Suprapubic skin (tissue), 4 donors: Measurements from ENCODE around the gene FIGNL1. TPM values are rescaled to one million over a fixed set of nuclear protein-coding genes. Genes with fewer than 3 reads are reported as not detected.

Experiments used
- DNase-seq, 2 donors: peaks; one replicate each; pipeline ENCODE4 v3.0.0-alpha.2; 2019; ENCODE audit warnings: low spot score in 2 of 2
- H3K27ac ChIP-seq: fragments of 200-600 bp; sonication (generic); one replicate; pipeline ENCODE4 v1.5.1; 2019
- H3K27me3 ChIP-seq: fragments of 200-600 bp; sonication (generic); one replicate; pipeline ENCODE4 v1.5.1; 2019
- H3K36me3 ChIP-seq: fragments of 200-600 bp; sonication (generic); one replicate; pipeline ENCODE4 v1.5.1; 2019
- H3K4me1 ChIP-seq: fragments of 200-600 bp; sonication (generic); one replicate; pipeline ENCODE4 v1.5.1; 2019
- H3K4me3 ChIP-seq: fragments of 200-600 bp; sonication (generic); one replicate; pipeline ENCODE4 v1.5.1; 2019; ENCODE audit warnings: mild to moderate bottlenecking
- H3K9me3 ChIP-seq: fragments of 200-600 bp; sonication (generic); one replicate; pipeline ENCODE4 v1.5.1; 2019
- CTCF ChIP-seq, 2 donors: fragments of 200-600 bp in 1 of 2; fragments of 450-650 bp in 1 of 2; sonication (generic) in 1 of 2; IDR thresholded peaks; one replicate each; pipeline ENCODE4 v1.5.1; 2016 to 2019; ENCODE audit warnings: antibody characterized with exemption in 2 of 2, mild to moderate bottlenecking in 1 of 2, moderate library complexity in 1 of 2
- EP300 ChIP-seq: sonication (generic); formaldehyde crosslinking; IDR thresholded peaks from one replicate; pipeline ENCODE4 v1.6.1; 2017; ENCODE audit warnings: antibody characterized with exemption
- POLR2A ChIP-seq, 2 donors: fragments of 450-650 bp; IDR thresholded peaks; one replicate each; pipeline ENCODE4 v1.6.1; 2017; ENCODE audit warnings: antibody characterized with exemption in 2 of 2, mild to moderate bottlenecking in 2 of 2, moderate library complexity in 2 of 2
- POLR2AphosphoS5 ChIP-seq, 3 donors: sonication (generic); formaldehyde crosslinking; IDR thresholded peaks; one replicate each; pipeline ENCODE4 v1.6.1; 2017; ENCODE audit warnings: antibody characterized with exemption in 3 of 3
- WGBS: methylation state at CpG from one replicate; pipeline ENCODE4 v1.1.5; 2018; 5-methylcytosine and 5-hydroxymethylcytosine counted together
- total RNA-seq, 4 donors: library from RNA; depleted of rRNA; stranded (reverse); fragments of >200 nt; gene quantifications; one replicate each; pipeline ENCODE4 v1.1.0, GENCODE V29; 2016

Gene FIGNL1
- total RNA-seq, 4 donors from 2014 or later, result 8.1 to 22.1 (median 16.4) TPM

GRCh38 chr7:50406935-50407334, 43.2 kb downstream of the FIGNL1 start:
- Histone ChIP-seq H3K36me3 (no peaks in the 10 kb centered on the region), H3K27ac (no peak overlapping the region), H3K4me1 (no peaks in the 10 kb centered on the region), H3K9me3 (no peaks in the 10 kb centered on the region), H3K27me3 (peaks cover 15% of the 10 kb centered on the region), H3K4me3 (no peak overlapping the region)
- no peak for DNase-seq
- TF ChIP-seq EP300 (no peak), POLR2A (IDR thresholded peaks at IDR 0.05) (no peak), CTCF (IDR thresholded peaks at IDR 0.05) (no peak), POLR2AphosphoS5 (IDR thresholded peaks at IDR 0.05) (no peak)
- WGBS, result 50% methylated on average over 4 of the region's 5 CpGs

GRCh38 chr7:50405221-50405620, 44.9 kb downstream of the FIGNL1 start:
- Histone ChIP-seq H3K36me3 (no peaks in the 10 kb centered on the region), H3K27ac (no peak overlapping the region), H3K4me1 (no peaks in the 10 kb centered on the region), H3K4me3 (no peak overlapping the region), H3K27me3 (peaks cover 31% of the 10 kb centered on the region), H3K9me3 (no peaks in the 10 kb centered on the region)
- DNase-seq, result no peak
- 75% methylated on average over 7 of the region's 7 CpGs for WGBS
- TF ChIP-seq POLR2AphosphoS5 (IDR thresholded peaks at IDR 0.05), result no peak

GRCh38 chr7:50404392-50404791, 45.8 kb downstream of the FIGNL1 start:
- TF ChIP-seq POLR2AphosphoS5 (IDR thresholded peaks at IDR 0.05), result no peak
- no peak for TF ChIP-seq CTCF (IDR thresholded peaks at IDR 0.05)
- no peak for TF ChIP-seq EP300
- no peak for TF ChIP-seq POLR2A (IDR thresholded peaks at IDR 0.05)
- Histone ChIP-seq H3K9me3 (no peaks in the 10 kb centered on the region), H3K27me3 (peaks cover 38% of the 10 kb centered on the region), H3K4me1 (no peaks in the 10 kb centered on the region), H3K36me3 (no peaks in the 10 kb centered on the region), H3K27ac (no peak overlapping the region), H3K4me3 (no peak overlapping the region)
- WGBS, result 79% methylated on average over 7 of the region's 7 CpGs
- no peak for DNase-seq

GRCh38 chr7:50400114-50400513, 50.0 kb downstream of the FIGNL1 start:
- Histone ChIP-seq H3K27ac (no peak overlapping the region), H3K4me3 (no peak overlapping the region), H3K4me1 (no peaks in the 10 kb centered on the region), H3K36me3 (no peaks in the 10 kb centered on the region), H3K9me3 (no peaks in the 10 kb centered on the region), H3K27me3 (peaks cover 40% of the 10 kb centered on the region)
- 41% methylated on average over 22 of the region's 41 CpGs for WGBS
- no peak for DNase-seq
- TF ChIP-seq POLR2AphosphoS5 (IDR thresholded peaks at IDR 0.05) (no peak), CTCF (IDR thresholded peaks at IDR 0.05) (no peak), EP300 (no peak), POLR2A (IDR thresholded peaks at IDR 0.05) (no peak)

GRCh38 chr7:50399635-50400034, 50.5 kb downstream of the FIGNL1 start:
- no peak overlapping the region for H3K4me3 ChIP-seq
- no peaks in the 10 kb centered on the region for H3K36me3 ChIP-seq
- peaks cover 40% of the 10 kb centered on the region for H3K27me3 ChIP-seq
- no peak for DNase-seq
- no peak overlapping the region for H3K27ac ChIP-seq
- TF ChIP-seq CTCF (IDR thresholded peaks at IDR 0.05) (no peak), POLR2A (IDR thresholded peaks at IDR 0.05) (no peak), POLR2AphosphoS5 (IDR thresholded peaks at IDR 0.05) (no peak), EP300 (no peak)
- H3K4me1 ChIP-seq, result no peaks in the 10 kb centered on the region
- H3K9me3 ChIP-seq, result no peaks in the 10 kb centered on the region
- 72% methylated on average over 11 of the region's 21 CpGs for WGBS

GRCh38 chr7:50399206-50399605, 50.9 kb downstream of the FIGNL1 start:
- no peaks in the 10 kb centered on the region for H3K9me3 ChIP-seq
- no peaks in the 10 kb centered on the region for H3K4me1 ChIP-seq
- H3K4me3 ChIP-seq, result no peak overlapping the region
- TF ChIP-seq POLR2AphosphoS5 (IDR thresholded peaks at IDR 0.05) (no peak), POLR2A (IDR thresholded peaks at IDR 0.05) (no peak), EP300 (no peak), CTCF (IDR thresholded peaks at IDR 0.05) (no peak)
- H3K36me3 ChIP-seq, result no peaks in the 10 kb centered on the region
- no peak for DNase-seq
- peaks cover 40% of the 10 kb centered on the region for H3K27me3 ChIP-seq
- WGBS, result 85% methylated on average over 1 of the region's 1 CpG
- H3K27ac ChIP-seq, result no peak overlapping the region
